Activated CD8-positive, alpha-beta memory T cell treated with anti-CD3 and anti-CD28 coated beads, Interleukin-2, amount 50 U/mL, for 24 hours (primary cell): ENCODE results near the gene GPRIN3.

Experiments used
- DNase-seq: peaks from one replicate; pipeline ENCODE4 v3.0.0-alpha.2; 2020; ENCODE audit errors: extremely low read depth

Gene GPRIN3

DNA sequence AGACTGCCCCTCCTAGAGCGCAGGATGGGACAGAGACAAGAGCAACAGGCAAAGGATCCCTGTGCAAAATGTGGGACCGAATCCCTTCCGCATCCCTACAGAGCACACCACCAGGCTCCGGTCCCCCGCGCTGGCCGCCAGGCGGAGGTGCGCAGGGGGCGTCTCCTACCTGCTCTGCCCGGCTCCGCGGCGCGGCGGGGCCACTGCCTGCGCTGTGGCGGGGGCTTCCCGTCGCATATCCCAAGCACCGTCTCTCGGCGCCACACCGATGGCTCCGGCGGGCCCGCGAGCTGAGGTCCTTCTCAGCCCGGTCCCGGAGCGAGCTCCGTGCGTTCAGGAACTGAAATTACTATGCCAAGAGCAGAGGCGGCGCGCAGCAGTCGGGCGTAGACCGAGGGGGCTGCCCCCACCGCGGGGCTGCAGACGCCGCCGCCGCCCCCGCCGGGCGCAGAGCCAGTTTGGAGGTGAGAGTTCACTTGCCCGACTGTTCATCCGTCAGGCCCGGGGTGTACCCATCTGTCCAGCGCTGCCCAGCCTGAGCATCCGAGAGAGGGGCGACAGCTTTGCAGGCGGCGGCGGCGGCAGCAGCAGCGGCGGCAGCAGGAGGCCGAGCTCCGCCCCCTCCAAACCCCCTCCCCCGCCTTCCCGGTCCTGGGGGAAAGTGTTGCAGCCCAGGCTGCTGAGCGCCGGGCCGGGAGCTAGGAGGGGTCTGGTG is at the start of gene GPRIN3:
Gene GPRIN3, minus strand, starts transcription at position 355 of the 715 bp plus-strand sequence. CDS start 57,690 bp downstream, outside the sequence.
- DNase-seq = no peak

GRCh38 chr4:89357340-89357739 is 49.7 kb upstream of the GPRIN3 start:
- no peak for DNase-seq

GRCh38 chr4:89356086-89356485 is 48.5 kb upstream of the GPRIN3 start:
- no peak for DNase-seq

- DNase-seq = no peak
These were observed 45.9 kb upstream of the GPRIN3 start for GRCh38 chr4:89353514-89353913.

DNA sequence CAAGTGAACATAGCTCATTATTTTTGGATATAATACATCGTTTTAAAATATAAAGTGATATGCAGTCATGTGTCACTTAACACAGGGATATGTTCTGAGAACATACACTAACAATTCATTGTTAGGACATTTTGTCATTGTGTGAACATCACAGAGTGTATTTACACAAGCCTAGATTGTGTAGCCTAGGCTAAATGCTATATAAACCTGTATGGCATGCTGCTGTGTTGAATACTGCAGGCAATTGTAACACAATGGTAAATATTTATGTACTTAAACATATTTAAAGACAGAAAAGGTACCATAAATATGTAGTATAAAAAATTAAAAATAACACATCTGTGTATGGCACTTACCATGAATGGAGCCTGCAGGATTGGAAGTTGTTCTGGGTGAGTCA is 44.9 kb upstream of the GPRIN3 start:
- DNase-seq = no peak

GRCh38 chr4:89351201-89351600 is 43.6 kb upstream of the GPRIN3 start:
- no peak for DNase-seq

DNA sequence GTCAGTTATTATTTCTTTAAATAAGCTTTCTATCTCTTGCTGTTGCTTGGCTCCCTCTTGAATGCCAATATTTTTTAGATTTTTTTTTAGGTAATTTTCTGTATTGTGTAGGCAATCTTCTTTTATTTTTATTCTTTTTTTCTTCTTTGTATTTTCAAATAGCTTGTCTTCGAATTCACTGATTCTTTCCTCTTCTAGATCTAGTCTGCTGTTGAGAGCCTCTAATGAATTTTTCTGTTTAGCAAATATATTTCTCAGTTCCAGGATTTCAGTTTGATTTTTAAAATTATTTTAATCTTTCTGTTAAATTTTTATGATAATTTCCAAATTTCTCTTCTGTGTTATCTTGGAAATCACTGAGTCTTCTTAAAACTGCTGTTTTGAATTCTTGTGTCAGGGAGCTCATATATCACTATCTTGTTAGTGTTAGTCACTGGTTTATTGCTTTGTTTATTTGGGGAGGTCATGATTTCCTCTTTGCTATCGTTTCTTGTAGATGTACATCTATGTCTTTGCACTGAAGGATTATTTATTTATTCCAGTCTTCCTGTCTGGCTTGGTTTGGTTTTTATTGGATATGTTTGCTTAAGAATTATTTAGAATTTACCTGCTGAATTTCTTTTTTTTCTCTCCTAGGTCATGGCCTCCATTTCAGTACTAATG is 39.9 kb upstream of the GPRIN3 start:
- no peak for DNase-seq

GRCh38 chr4:89344571-89344970 is 37.0 kb upstream of the GPRIN3 start:
- DNase-seq = no peak

DNA sequence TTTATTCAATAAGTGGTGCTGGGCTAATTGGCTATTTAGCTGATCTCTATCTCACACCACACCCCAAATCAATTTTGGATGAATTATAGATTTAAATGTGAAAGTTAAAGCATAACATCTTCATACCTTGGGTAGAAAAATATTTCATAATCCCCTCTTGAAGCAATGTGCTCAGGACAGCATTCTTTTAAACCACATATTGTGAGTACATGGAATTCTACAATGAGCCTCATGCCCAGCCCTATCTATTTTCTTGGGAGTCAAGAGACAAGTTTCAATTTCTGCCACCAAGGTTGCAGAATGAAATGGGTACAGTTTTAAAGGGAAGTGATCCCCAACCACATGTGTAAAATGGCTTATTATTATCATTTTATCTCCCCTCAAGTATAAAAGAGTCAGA is 30.6 kb upstream of the GPRIN3 start:
- no peak for DNase-seq

GRCh38 chr4:89337681-89338080 is 30.1 kb upstream of the GPRIN3 start:
- no peak for DNase-seq

DNA sequence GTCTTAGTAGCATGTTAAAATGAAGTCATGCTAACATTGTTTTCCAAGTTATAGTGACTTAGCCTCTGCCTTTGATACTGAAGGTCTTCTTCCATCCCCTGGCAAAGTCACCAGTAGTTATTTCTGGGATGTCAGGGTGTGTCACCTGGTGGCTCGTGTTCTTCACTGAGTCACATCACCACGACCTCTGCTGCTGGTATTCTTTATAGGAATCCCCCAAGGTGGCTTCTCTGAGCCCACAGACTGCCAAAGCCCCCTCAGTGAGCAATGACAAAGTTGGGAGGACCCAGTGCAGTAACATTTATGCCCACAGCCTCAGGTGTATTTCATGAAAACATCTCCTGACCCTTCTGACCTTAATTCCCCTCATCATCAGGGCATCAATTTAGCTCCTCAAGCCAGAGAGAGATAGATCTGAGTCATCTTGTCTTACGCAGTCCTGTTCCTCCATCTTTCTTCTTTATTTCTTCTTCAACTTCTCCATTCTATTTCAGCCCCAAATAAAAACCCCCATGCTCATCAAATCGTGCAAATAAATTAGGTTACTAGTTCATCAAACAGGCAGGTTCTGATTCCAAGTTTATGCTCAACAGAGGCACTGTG is 29.3 kb upstream of the GPRIN3 start:
- no peak for DNase-seq

DNA sequence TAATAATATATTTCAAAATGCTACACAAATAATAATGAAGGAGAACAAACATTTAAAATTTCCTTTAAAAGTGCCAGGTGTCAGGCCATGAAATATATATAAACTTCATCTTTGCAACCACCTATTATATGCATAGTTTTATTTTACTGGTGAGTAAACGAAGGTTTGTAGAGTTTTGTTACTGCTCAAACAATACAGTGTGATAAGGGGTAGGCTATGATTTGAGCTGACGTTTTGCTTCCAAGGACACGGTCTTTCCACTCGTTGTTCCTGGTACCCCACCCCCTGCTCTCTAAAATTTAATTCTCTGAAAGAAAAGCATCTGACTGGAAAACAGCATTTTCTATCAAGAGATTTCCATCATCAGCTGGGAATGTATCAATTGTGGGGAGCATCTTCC is 27.2 kb upstream of the GPRIN3 start:
- DNase-seq = no peak

DNA sequence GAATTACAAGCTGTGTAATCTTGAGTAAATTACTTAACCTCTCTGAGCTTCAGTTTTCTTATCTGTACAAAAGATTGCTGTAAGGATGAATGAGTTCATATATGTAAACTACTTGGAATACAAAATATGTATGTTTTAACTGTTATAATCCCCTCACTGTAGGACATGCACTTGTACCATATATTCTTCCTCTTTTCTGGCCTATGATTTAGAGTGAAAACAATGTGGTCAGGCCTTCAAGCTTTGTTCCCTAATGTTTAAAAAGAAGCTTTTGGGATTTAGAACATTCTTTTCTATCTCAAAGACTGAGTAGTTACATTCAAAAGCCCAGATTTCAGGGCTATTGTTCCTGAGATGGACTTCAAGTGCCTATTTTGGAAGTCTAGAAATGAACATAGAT is 26.7 kb upstream of the GPRIN3 start:
- DNase-seq = no peak

GRCh38 chr4:89331686-89332544 is 24.3 kb upstream of the GPRIN3 start:
- DNase-seq = no peak

GRCh38 chr4:89331197-89331596 is 23.6 kb upstream of the GPRIN3 start:
- no peak for DNase-seq

- DNase-seq = no peak
These were observed 21.7 kb upstream of the GPRIN3 start for GRCh38 chr4:89329280-89329679.

DNA sequence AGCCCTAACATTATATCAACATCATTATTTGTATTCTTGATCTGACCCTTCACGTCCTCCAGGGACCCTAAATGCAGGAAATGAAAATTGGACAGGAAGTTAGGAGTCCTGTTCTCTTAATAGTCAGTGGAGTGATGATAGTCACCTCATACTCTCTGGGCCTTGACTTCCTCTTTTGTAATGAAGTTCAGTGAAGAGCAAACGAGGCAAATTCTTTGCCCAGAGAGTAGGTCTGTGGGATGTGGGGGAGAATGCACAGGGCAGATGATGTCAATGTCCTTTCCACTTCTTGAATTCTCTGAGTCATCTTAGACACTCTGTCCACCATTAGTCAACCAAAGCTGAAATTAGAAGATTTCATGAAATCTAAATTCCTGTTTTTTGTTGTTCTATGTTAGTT is 17.1 kb upstream of the GPRIN3 start:
- DNase-seq = no peak

DNA sequence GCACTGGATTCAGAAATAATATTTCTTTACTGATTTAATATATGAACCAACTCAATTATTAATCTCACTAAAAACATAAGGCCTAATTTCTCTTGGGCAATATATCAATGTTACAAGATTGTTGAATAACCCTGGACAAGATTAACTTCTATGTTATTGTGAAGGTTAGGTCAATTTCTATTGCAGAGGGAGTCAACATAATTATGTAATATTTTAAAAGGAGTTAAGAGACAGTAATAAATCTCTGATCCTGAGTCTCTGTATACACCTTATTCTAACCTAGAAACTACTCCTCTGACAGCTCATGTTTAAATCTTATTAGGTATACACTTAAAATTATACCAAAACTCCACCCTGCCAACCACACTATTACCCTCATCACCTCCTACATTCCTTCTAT is 15.1 kb upstream of the GPRIN3 start:
- no peak for DNase-seq

DNA sequence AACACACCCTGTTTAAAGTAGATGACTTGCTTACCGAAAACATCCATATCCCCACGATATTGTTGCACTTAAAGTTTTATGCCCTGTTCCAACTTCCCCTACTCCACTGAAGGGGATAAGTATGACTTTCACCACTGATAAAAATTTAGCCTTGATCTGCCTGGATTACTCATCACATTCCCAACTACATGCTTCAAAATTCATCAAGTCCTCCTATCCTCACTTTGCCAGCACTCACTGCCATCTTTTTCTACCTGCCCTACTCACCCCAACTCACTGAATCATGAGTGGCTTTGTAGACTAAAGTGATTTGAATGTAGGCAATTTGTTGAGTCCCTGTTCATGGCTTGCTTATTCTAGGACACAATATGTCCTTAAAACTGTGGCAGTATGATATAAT is 12.2 kb upstream of the GPRIN3 start:
- DNase-seq = no peak

DNA sequence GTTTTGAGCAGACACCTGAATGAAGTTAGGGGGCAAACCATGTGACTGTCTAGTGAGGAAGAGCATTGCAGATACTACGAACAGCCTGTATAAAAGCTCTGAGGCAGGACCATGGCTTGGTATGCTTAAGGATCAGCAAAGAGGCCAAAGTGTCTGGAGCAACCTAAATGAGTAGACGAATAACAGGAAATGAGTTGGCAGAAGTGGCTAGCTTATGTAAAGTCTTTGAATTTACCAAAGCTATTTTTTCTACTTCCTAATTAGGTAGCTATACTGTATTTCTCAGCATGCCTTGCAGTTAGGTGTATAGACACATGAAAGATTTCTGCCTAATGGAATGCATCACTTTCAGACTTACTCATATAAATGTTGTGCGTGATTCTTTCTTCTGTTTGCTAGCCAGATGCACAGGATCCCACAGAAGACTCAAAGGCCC is 9.3 kb upstream of the GPRIN3 start:
- no peak for DNase-seq

DNA sequence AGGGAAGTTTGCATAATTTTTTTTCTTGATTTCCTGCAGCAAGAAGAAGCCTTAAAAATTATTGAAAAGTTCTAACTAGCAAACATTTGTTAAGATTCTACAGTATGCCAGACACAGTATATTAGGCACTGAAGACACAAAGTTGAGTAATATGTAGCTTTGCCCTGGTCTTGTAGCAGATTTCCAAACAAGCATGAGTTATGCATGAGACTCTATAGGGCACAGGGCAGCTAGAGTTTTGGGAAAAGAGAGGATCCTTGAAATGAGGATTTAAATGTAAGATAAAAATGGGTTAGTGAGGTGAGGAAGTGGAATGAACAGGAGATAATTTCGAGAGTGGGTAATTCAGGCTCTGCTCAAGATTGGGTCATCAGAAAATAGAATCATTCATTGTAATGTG is 8.6 kb upstream of the GPRIN3 start:
- DNase-seq = no peak

DNA sequence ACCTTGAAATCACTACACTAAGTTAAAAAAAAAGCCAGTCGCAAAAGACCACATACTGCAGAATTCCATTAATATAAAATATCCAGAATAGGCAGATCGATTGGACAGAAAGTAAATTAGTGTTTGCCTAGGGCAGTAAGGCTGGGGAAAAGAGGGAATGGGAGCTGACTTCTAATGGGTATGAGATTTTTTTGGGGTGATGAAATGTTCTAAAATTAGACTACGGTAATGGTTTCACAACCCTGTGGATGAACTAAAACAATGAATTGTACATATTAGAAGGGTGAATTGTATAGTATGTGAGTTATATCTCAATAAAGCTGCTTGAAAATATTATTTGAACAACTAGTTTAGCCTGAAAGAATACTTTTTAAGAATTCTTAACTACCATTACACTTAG is 6.7 kb upstream of the GPRIN3 start:
- no peak for DNase-seq
